GM21529 (cell line): ENCODE data around the gene EGFR.

Experiments used
- ATAC-seq: cut with Tn5 transposase; IDR thresholded peaks from one replicate; pipeline ENCODE4 v1.9.1; 2021; ENCODE audit not compliant: unreplicated experiment

The EGFR gene

DNA sequence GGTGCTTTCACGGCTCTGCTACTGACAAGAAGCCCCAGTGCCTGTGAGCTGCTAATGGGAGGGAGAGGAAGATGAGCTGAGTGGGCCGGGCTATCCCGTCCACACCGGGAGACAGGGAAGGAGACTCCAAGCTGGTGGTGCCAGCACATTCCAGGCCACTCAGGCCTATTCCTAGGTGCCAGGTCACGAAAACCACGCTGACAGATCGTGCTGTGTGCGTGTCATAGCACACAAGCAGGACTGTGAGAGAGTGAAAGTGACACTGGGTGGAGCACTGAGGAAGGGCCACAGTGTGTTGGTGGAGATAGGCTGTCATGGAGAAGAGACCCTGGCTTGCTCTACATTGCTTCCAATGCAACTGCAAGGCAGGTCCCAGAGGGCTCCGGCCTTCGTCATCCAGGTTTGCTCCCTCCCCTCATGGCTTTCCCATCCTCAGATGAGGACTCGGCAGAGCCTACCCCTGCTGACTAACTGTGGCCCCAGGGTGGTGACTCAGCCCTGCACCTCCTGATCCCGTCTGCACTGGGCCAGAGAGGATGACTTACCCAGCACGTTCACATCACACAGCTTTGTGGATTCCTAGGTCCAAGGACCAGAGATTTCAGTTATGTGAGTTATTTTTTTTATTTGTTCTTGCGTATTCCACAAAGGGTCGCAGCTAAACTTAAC is 167.3 kb downstream of the EGFR start:
- no peak for ATAC-seq

DNA sequence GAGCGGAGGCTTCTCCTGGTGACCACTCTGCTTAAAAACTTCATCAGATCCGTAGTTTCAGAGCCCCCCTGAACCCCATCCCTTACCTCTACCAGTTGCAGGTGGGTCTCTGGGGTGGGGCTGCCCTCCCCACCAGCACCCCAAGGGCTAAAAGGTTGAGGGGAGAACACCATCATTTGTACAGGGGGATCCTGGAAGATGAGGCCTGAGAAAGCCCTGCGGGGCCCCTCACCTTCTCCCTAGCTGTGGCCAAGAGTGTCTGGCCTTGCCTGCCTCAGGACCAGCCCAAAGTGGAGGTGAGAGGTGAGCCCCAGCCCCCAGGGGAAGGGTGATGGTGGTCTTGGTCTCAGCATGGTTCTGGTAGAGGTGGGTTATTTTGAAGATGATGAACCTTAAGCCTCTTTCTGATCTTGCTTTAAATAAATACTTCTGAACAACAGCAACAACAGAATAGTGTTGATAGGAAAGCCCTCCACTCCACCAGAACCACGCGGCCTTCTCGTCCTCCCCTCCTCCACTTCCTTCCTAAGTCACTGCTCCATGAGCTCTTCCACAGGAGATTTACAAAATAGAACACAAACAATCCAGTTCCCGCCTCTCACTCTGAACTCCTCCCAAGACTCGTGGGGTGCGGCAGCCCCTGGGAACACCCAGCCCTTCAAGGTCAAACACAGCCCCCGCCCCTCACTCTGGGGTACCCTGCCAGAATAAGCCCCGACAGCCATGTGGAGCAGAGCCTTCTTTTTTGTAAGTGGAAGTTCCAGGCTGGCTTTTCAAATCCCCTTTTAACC is 169.1 kb downstream of the EGFR start:
- no peak for ATAC-seq

DNA sequence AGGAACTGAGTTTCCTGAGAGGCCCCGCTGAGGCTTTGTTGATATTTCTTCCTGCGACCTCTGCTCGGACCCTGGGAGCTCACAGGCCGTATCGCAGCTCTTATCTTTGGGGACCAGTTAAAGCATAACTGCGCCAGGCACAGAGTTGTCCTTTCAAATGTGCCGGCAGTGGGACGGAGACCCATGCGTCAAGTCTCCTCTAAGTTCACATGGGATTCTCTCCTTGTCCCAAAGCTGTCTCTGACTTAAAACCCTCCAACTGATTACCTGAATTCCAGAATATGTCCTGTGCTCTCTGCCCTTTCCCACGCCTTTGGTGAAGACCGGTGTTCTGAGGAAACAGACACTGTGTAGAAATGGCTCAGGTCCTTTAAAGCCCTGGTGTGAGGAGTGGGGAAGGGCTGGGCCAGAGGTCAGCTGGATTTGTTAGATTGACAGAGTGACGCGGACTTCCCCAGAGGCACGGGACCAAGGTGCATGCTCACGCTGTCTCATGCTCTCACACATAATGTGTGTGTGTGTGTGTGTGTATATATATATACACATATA is 169.8 kb downstream of the EGFR start:
- ATAC-seq, result no peak

DNA sequence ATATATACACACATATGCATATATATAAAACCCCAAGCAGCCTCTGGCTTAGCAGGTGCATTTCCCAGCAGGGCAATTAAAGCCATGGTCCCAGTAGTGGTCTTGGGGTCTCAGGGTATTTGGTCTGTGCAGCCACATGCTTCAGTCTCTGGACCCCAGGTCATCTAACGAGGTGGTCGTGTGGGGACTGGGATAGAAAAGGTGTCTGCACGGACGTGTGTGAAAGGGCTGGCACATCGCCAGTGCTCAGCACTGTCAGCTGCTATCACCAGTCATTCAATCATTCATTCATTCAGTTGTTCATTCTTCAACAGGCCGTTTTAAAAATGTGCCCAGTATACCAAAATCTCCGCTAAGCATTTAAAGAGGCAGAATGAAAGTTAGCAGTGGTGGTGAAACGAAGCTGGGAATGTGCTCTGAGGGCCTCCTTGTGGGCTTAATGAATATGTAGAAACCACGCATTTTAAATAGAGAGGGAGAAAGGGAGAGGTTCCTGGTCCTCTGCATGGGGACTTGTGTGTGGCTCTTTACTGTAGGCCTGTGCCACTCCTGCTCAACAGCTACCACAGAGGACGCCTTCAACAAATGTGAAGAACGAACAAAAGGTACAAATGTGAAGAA is 170.4 kb downstream of the EGFR start:
- ATAC-seq, result no peak

DNA sequence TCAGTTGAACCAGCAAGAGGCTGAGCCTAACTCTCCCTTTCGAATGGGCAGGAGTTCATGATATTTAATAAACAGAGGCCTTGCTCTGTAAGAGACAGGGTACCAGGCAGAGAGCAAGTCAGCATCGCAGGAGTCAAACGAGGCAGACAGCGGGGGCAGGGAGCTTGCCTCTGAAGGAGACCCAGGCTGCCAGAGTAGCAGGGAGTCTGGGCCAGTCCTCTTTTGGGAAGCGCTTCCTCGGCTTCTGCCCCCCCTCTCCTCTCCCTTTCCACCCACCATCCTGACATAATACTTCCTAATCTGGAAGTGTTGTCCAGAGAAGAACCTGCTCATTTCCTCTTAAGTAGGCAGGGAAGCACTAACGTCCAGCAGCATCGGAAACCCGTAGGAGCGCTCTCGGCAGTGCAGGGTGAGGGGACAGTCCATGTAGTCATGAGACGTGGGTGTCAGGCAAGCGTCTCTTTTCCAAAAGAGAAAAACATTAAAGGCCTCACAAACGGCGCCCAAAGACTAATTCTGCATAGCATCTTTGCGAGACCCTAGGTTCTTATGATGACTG is 171.1 kb downstream of the EGFR start:
- ATAC-seq, result no peak

DNA sequence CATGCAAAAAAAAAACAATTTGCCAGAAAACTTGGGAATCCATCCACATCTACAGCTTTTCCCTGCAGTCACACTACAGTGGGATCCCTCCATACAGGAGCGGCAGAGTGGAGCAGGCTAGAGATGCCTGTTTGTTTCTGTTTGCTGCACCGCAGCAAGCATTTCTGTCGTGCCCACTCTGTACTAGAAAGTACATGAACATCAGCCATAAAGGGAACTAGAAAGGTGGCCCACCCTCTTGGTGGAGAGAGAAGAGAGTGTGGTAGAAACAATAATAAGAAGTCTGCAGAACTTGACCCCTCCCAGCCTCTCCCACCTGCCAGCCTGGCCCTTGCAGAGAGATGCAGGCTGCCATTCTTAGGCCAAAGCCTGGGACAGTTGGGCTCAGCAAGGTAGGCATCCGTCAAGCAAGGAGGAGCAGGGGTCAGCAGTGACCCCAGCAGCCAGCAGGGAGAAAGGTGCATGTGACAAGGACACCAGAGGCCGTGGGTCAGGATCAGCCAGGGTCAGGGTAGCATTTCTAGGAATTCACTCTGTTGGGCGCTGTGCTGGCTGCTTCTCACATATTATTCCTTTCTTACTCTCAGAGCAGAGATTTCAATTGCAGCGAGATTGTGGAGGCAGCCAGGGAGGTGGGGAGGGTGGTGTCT is 171.8 kb downstream of the EGFR start:
- ATAC-seq, result no peak

DNA sequence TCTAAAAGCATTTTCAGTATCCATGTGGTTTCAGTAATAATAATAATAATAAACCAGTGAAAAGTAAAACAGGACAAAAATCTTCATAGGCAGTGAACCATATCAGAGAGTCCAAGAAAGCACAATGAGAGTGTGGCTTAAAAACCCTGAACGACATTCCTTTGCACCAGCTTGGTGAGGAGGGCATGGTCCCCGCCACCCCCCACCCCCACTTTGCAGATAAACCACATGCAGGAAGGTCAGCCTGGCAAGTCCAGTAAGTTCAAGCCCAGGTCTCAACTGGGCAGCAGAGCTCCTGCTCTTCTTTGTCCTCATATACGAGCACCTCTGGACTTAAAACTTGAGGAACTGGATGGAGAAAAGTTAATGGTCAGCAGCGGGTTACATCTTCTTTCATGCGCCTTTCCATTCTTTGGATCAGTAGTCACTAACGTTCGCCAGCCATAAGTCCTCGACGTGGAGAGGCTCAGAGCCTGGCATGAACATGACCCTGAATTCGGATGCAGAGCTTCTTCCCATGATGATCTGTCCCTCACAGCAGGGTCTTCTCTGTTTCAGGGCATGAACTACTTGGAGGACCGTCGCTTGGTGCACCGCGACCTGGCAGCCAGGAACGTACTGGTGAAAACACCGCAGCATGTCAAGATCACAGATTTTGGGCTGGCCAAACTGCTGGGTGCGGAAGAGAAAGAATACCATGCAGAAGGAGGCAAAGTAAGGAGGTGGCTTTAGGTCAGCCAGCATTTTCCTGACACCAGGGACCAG is 172.5 kb downstream of the EGFR start:
- no peak for ATAC-seq

DNA sequence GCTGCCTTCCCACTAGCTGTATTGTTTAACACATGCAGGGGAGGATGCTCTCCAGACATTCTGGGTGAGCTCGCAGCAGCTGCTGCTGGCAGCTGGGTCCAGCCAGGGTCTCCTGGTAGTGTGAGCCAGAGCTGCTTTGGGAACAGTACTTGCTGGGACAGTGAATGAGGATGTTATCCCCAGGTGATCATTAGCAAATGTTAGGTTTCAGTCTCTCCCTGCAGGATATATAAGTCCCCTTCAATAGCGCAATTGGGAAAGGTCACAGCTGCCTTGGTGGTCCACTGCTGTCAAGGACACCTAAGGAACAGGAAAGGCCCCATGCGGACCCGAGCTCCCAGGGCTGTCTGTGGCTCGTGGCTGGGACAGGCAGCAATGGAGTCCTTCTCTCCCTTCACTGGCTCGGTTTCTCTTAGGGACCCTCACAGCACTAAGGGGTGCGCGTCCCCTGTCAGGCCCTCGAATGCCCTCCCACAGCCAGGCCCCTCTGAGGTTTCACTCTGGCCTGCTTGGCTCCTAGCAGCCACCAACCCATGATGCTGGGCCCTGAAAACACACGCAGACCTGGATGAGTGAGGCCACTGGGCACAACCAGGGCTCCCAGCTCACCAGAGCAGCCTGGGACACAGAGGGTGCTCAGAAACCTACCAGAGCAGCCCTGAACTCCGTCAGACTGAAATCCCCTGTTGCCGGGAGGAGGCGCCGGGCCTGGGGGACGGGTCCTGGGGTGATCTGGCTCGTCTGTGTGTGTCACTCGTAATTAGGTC is 173.3 kb downstream of the EGFR start:
- ATAC-seq, result no peak

DNA sequence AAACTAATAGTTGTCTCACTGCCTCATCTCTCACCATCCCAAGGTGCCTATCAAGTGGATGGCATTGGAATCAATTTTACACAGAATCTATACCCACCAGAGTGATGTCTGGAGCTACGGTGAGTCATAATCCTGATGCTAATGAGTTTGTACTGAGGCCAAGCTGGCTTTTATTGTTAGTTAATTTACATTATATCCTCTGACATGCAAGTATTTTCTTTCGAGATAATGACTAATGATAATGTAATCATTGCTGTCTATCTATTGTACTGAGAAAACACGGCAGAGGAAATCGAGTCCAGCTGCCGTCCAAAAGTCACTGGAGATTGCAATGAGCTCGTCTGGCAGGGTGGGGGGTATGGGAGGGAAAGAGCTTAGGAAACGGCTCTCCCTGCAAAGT is 173.9 kb downstream of the EGFR start:
- ATAC-seq, result no peak

DNA sequence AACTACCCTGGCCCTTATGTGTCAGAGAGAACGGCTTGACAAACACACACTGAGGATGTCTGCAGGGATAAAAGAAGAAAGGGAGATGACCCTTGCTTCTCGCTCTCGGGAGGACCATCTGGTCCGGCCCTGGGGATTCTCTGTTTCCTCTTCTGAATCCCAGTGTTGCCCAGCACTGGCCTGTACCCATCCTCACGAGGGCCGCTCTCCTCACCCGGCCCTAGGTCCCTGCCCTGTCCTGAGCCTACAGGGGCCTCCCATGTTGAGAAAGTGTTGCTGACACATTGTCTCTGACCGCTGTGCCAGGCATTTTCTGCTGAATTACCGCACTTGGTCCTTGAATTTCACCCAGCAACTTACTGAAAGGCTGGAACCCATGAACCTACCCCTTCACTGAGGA is 174.4 kb downstream of the EGFR start:
- ATAC-seq, result no peak

DNA sequence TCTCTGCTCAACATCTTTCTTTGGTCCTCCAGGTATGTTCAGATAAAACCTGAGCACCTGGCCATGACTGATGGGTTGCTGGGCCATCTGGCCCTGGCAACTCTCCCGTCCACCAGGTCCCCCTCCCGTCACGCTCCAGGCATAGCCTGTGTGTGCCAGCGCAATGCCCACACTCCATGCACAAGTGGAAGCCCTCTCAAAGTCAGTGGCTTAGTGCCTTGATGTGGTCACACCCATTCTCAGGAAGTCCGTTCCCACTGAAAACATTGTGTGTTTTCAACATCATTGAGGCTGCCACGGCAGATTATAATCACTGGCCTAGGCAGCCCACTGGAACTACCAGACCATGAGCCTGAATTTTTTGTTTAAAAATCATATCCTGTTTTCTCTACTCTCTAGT is 175.7 kb downstream of the EGFR start:
- ATAC-seq, result no peak

DNA sequence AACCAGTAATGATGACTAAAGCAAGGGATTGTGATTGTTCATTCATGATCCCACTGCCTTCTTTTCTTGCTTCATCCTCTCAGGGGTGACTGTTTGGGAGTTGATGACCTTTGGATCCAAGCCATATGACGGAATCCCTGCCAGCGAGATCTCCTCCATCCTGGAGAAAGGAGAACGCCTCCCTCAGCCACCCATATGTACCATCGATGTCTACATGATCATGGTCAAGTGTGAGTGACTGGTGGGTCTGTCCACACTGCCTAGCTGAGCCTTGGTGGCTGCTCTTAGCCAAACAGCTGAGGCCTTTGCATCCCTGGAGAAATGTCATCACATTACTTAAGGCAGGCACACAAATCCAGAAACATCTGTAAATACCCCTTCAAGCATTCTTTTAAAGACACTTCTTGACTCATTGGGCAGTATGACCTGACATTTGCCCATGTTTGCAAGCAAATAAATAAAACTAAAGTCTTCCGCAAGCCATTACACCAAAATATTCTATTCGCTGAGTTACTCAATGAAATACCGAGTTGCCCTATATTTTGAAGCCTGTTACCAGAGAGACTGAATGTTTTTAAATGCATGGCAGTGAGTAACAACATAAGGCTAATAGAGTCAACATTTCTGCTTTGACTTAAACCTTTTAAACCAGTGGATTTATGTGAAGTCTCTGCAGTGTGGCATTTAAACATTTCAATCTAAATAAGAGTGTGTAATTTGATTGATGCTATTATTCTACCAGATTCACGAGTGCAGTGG is 180.0 kb downstream of the EGFR start:
- no peak for ATAC-seq

DNA sequence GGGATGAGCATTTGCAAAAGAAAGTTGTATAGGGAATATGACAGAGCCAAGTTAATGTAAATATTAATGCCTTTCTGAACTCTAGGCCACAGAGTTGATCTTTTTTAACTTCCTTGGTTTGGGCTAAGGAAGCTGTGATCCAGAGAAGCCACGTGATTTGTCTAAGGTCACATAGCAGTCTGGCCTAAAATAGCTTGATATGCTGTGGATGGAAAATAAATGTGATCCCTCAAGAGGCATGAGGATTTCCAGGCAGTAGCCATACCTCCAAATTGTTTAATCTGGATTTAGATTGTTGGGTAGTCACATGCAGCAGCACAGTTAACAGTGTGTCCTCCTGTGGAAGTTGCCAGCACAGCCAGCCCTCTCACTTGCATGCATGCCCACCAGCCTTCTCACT is 180.6 kb downstream of the EGFR start:
- ATAC-seq, result no peak

DNA sequence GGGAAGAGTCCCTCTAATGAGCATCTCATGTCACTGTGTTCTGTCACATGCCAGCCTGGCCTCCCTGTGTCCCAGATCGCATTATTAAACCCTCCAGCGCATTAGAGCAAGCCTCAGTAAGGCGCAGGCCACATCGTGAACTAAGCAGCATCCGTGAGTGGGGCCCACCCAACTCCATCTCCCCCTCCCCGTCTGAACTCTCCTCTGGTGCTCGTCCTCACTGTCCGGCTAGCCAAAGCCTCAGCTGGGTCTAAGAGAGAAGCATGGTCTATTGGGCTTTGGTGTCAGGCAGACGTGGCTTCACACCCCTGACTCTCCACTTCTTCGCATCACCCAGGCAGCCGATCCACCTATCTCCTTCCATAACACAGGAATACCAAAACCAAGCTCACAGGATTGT is 181.6 kb downstream of the EGFR start:
- ATAC-seq, result no peak

DNA sequence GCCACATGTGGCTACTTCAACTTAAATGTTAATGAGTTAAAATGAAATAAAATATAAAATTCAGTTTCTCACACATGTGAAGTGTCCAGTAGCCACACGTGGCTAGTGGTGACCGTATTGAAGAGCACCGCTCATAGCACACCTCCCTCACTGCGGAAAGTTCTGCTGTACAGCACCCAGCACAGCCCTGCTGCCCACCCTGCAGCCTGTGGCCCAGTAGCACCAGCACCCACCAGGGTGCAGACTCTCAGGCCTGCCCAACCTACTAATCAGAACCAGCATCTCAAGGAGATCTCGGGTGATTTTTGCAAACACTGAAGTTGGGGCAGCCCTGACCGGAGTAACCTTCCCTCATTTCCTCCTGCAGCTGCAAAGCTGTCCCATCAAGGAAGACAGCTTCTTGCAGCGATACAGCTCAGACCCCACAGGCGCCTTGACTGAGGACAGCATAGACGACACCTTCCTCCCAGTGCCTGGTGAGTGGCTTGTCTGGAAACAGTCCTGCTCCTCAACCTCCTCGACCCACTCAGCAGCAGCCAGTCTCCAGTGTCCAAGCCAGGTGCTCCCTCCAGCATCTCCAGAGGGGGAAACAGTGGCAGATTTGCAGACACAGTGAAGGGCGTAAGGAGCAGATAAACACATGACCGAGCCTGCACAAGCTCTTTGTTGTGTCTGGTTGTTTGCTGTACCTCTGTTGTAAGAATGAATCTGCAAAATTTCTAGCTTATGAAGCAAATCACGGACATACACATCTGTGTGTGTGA is 183.5 kb downstream of the EGFR start:
- ATAC-seq, result no peak

DNA sequence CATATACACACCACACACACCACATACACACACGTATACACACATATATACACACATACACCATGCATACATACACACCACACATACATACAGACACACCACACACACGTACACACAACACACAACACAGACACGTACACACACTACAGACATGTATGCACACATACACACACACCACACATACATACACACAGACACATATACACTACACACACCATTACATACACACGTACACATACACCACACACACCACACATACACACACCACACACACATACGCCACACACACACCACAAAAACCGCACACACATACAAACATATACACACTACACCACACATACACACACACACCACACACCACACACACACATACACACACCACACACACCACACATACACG is 184.5 kb downstream of the EGFR start:
- no peak for ATAC-seq

DNA sequence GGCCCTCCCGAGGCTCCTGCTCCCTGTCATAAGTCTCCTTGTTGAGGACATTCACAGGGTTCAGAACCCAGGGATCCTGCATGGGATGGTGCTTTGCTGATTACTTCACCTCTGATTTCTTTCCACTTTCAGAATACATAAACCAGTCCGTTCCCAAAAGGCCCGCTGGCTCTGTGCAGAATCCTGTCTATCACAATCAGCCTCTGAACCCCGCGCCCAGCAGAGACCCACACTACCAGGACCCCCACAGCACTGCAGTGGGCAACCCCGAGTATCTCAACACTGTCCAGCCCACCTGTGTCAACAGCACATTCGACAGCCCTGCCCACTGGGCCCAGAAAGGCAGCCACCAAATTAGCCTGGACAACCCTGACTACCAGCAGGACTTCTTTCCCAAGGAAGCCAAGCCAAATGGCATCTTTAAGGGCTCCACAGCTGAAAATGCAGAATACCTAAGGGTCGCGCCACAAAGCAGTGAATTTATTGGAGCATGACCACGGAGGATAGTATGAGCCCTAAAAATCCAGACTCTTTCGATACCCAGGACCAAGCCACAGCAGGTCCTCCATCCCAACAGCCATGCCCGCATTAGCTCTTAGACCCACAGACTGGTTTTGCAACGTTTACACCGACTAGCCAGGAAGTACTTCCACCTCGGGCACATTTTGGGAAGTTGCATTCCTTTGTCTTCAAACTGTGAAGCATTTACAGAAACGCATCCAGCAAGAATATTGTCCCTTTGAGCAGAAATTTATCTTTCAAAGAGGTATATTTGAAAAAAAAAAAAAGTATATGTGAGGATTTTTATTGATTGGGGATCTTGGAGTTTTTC is 186.5 kb downstream of the EGFR start:
- ATAC-seq, result no peak
